IPS-18c (cell line): ENCODE results near the gene TMEM184B.
A peak's percentile ranks its signal among the peaks of the same experiment; 100 is the strongest.
"Not testable (repeated sequence)": the region's sequence is repeated elsewhere in the genome, so short reads cannot be mapped to it uniquely, and the experiment has no call there.

Source experiments
- H3K4me3 ChIP-seq: 2 replicates; pipeline ENCODE4 v1.7.0; 2013; ENCODE audit warnings: low read depth, mild to moderate bottlenecking, low read length, moderate library complexity; ENCODE audit not compliant: insufficient read depth
- H3K9me3 ChIP-seq: one replicate; pipeline ENCODE4 v1.6.1; 2013; ENCODE audit warnings: mild to moderate bottlenecking, low read length, moderate library complexity; ENCODE audit not compliant: control insufficient read depth, insufficient read depth

TMEM184B gene

DNA sequence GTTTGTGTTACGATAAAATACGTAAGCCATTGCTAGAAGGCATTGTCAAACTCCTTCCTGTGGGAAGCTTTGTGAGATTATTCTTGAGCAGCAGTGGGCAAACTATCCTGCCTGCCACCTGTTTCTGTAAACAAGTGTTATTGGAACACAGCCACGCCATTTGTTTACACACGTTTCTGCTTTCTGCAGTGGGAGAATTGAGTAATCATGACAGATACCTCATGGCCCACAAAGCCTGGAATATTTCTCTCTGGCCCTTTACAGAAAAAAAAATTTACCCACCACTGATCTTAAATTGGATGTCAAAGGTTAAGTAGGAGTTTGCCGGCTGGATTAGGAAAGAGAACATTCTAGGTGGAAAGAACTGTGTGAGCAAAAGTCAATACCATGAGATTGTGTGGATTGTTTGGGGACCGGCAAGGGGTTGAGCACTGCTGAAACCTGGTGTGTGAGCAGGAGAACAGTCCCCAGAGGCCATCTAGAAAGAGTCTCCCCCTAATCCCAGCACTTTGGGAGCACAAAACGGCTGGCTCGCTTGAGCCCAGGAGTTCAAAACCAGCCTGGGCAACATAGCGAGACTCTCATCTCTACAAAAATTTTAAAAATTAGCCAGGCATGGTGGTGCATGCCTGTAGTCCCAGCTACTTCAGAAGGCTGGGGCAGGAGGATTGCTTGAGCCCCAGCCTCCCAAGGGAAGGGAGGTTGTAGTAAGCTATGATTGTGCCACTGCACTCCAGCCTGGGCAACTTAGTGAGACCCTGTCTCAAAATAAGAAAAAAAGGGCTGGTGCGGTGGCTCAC is 85.2 kb downstream of the TMEM184B start:
- no peak overlapping the region for H3K4me3 ChIP-seq
- H3K9me3 ChIP-seq, result no peaks in the 10 kb centered on the region

DNA sequence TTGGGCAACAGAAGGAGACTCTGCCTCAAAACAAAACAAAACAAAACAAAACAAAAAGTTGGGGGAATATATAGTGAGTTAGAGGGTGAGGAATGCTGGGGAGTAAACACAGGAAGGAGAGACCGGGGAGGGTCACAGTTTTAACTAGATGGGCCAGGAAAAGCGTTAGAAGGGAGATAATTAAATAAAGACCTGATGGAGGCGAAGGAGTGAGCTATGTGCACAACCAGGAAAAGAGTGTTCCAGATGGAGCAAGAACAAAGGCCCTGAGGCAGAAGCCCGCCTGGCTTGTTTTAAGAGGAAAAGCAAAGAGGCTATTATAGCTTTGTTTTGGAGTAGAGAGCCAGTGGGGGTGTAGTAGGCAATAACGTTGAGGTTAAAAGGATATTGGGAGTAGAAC is 86.4 kb downstream of the TMEM184B start:
- H3K9me3 ChIP-seq, result no peaks in the 10 kb centered on the region

DNA sequence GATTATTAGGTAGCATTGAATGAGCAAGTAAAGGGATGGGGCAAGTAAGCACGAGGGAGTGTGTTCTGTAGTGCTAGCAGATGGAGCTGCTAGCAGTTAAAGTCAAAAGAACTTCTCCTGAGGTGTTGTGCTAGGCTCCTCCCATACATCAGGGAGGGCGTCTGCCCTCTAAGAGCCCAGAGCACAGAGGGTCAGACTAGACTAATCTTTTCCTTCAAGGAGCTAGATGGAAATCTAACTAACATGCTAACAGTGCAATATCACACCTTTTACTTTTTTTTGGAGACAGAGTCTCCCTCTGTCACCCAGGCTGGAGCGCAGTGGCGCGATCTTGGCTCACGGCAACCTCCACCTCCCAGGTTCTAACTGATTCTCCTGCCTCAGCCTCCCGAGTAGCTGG is 88.0 kb downstream of the TMEM184B start:
- no peak overlapping the region for H3K4me3 ChIP-seq
- no peaks in the 10 kb centered on the region for H3K9me3 ChIP-seq

More for the DNA sequence above, 86.4 kb downstream of the TMEM184B start:
- H3K4me3 ChIP-seq, result no peak overlapping the region

DNA sequence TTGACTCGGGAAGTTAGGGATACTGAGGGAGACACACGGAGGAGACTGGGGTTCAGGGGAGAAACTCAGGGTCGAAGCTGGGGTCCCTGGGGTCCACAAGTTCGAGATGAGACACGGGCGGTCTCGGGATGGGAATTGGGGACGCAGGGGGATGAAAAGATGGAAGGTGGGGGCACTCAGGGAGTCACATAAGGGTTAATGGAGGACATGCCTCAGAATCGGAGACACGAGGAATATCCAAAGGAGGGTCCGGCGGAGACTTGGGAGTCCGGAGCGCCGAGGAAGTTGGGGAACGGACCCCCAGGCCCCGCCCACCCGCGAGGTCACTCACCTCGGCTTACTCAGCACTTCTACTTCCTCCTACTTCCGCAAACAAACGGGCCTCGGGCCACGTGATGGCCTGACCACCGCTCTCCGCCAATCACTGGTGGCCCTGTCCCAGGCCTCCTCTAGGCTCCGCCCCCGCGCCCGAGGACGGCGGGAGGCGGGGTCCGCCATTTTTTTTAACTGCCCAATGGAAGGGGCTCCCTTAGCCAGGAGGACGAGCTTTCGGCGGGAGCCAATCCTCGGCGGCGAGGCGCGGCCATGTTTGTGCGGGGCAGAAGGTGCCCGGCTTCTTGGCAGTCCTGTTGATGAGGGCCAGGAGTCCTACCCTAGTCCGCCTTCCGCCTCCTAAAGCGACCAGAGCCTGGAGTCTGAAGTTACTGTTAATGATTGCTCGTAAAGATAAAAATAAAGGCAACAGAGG is 91.2 kb downstream of the TMEM184B start, which contains the start of gene PLA2G6:
PLA2G6 (minus strand) TSS at position 378 of the 748 bp plus-strand sequence. CDS start 12,404 bp downstream, outside the sequence.
- peak within 1 kb of the TSS; percentile 81 for H3K4me3 ChIP-seq
- no peaks in the 10 kb centered on the region for H3K9me3 ChIP-seq

DNA sequence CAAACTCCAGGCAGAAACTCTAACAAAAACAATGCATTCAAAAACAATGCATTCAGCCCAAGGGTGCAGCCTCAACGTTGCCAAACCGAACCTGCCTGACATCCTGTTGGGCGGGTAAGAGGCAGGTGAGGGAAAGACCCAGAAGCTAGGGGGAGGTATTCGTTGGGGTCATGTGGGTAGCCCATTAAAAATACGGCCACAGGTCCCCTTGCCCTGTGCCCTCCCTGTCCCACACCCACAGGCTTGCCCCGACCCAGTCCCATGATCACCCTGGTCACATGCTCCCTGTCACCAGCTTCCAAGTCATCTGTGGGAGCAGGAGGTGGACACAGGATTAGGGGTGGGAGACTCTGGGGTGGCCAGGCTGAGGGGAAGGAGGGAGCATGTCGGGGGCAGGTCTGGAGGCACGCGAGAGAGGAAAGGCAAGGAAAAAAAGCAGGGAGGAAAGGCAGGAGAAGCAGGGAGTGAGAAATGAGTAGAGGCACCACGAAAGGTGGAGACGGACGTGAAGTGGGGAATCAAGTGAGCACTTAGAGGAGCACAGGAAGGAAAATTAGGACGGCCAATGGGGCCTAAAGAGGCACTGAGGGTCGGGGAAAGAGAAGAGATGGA is 91.9 kb downstream of the TMEM184B start:
- Histone ChIP-seq H3K4me3 (peak overlapping the region; percentile 81), H3K9me3 (no peaks in the 10 kb centered on the region)

DNA sequence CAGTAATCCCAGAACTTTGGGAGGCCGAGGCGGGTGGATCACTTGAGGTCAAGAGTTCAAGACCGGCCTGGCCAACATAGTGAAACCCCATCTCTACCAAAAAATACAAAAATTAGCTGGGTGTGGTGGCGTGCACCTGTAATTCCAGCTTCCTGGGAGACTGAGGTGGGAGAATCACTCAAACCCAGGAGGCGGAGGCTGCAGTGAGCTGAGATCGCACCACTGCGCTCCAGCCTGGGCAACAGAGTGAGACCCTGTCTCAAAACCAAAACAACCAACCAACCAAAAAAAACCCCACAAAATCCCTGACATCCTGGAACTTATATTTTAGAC is 94.2 kb downstream of the TMEM184B start:
- not testable (repeated sequence) for H3K4me3 ChIP-seq, H3K9me3 ChIP-seq

DNA sequence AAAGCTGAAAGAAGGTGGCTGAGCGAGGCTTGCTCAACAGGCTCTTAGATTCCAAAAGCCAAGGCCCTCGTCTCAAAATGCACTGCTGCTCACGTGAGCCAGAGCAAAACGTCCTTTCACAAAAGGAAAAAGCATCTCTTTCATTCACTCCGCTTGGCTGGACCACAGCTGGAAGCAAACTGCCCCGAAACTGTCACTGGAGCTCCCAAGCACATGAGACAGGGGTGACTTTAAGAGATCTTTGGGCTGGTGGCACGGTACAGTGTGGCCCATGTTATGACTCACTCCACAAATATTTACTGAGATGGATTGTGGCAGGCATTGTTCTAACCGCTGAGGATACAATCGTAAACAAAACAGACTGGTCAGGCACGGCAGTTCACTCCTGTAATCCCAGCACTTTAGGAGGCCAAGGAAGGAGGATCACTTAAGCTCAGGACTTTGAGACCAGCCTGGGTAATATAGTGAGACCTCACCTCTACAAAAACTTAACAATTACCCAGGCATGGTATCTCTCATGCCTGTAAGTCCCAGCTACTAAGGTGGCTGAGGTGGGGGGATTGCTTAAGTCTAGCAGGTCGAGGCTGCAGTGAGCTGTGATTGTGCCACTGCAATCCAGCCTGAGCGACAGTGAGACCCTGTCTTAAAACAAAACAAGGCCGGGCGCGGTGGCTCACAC is 94.7 kb downstream of the TMEM184B start:
- H3K4me3 ChIP-seq, result no peak overlapping the region
- no peaks in the 10 kb centered on the region for H3K9me3 ChIP-seq

DNA sequence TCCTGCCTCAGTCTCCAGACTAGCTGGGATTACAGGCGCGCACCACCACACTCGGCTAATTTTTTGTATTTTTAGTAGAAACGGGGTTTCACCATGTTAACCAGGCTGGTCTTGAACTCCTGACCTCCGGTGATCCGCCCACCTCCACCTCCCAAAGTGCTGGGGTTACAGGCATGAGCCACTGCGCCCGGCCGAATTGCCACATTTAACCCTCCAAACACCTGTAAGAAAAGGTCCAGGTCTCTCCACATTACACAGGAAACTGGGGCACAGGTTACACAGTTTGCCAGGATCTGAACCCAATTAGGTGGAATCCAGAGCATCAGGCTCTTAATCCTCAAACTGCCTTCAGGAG is 95.3 kb downstream of the TMEM184B start:
- not testable (repeated sequence) for H3K4me3 ChIP-seq, H3K9me3 ChIP-seq

DNA sequence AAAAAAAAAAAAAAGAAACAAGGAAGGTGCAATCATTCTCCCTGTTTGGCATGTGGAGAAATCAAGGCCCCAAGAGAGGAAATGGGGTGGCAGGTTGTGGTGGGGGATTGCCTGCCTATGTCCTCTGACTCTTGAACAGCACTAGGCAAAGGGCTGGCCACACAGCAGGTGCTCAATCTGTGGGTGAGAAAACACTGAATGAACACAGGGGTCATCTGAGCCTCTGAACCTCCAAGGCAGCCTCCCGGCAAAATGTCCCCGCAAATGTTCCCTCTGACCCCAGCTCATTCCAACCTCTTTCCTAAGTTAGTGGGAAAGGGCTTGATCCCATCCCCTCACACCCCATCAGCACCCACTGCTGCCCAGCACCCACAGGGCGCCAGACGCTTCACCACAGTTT is 95.8 kb downstream of the TMEM184B start:
- Histone ChIP-seq H3K9me3 (no peaks in the 10 kb centered on the region), H3K4me3 (no peak overlapping the region)

DNA sequence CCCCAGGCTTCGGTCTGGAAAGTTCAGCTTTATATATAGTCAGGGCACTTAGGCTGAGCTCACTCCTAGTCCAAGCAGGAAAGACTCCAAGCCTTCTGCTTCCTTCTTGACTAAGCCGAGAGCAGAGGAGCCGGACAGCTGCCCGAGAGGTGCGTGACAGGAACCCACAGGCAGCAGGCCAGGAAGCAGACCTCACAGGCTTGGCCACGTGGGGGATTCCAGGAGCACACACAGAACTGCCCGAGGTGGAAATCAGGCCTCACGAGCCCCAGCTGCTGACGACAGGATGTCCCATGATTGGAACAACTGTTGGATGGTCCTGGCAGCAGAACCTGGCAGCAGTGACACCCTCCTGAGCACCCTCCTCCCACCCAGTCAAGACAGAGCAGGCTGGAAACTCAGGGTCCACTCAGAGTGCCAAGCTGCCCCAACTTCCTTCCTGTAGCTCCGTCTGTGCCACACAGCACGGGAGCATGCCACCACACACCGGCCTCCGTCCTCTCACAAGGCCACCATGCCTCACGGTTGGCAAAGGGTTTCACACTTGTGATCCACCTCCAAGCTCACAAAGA is 96.6 kb downstream of the TMEM184B start:
- no peak overlapping the region for H3K4me3 ChIP-seq

DNA sequence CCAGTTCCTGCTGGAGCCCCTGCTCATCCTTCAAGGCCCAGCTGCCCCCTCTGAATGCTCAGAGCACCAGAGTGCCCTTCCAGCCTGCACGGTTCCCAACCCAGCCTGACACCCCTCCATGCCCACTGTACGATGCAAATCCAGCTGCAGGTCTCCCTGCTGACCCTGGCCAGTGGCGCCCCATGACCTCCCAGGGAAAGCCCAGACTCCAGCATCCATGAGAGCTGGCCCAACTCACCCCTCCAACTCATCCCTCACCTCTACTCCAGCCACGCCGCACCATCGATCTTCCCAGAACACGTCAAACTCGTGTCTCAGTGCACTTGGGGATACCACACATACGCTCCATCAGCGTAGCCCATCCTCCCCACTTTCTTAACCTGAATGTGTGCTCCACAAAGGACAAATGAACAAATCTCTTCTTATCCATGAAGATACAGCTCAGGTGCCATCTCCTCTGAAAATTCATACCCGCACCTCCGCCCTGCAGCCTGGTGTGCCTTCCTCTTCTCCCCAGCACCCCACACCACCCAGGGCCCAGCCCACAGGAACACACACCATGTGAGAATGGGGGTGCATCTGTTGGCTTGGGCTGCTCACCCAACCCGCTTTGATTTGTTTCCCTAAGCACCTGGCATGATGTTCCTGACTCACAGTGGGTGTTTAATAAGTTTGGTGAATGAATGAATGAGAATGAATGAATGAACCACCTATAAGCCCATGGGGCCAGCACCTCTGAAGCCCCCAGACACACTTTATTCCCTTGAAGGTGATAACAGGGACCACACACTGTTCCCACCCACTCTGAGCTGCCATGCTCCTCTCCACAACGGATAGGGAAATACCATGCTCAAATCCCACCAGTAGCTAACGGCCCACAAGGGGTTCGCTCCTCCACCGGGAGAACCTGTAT is 97.3 kb downstream of the TMEM184B start:
- Histone ChIP-seq H3K4me3 (no peak overlapping the region), H3K9me3 (no peaks in the 10 kb centered on the region)

More for the DNA sequence above, 96.6 kb downstream of the TMEM184B start:
- no peaks in the 10 kb centered on the region for H3K9me3 ChIP-seq

DNA sequence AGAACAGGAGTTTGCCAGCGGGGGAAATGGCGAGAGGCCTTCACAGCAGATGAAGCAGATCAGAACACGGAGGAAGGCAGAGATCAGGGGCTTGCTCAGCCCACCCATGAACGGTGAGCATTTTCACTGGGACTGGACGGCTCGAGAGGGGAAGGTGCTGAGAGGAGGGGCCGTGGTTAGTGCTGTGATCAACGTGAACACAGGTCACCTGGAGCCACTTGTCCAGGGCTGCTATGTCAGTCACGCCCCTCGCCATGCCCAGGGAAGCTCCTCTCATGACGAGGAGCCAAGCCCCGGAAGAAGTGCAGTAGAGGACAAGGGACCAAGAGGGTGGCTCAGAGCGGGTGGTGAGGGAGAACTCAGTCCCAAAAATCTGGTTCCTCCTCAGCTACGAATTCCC is 98.2 kb downstream of the TMEM184B start:
- H3K4me3 ChIP-seq, result no peak overlapping the region

DNA sequence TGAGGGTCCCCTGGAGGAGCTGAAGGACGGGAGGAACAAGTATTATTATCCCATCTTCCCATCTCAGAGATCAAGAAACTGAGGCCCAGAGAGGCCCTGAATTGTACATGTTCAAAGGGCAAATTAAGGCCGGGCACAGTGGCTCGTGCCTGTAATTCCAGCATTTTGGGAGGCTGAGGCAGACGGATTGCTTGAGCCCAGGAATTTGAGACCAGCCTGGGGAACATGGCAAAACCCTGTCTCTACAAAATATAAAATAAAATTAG is 99.2 kb downstream of the TMEM184B start:
- Histone ChIP-seq H3K9me3 (no peaks in the 10 kb centered on the region), H3K4me3 (no peak overlapping the region)

More for the DNA sequence above, 98.2 kb downstream of the TMEM184B start:
- no peaks in the 10 kb centered on the region for H3K9me3 ChIP-seq

DNA sequence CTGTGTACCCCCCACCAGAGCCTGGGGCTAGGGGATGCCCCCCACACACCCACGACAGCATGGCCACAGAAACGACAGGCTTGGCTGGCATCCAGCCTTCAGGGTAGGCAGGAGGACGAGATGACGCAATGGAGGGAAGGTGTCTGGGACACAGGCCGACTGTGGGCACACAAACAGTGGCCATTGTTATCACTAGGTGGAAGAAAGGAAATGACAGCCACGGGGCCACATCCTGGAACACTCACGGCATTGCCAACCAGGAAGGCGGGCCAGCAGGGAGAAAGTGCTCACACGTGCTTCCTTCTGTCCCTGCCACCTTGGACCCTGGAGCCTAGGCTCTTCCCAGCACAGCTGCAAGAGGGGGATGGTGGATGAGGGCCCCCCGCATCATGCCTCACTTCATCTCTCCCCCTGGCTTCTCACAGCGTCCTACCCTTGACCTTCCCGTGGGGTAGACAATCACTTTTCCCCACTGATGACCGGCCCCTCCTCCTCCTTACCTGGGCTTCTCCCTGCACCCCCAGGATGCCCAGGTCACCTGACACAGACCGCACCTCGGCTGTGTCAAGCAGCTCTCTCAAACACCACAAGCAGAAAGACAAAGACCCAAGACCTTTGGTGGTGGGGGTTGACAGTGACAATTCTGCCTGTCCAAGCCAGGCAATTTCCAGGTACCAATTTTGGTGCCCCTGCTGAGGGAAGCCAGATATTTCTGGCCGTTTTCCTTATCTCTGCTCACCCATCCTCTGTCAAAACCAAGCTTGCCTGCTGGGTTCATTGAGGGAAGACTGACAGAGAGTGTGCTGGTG is 99.8 kb downstream of the TMEM184B start:
- Histone ChIP-seq H3K9me3 (no peaks in the 10 kb centered on the region), H3K4me3 (no peak overlapping the region)

DNA sequence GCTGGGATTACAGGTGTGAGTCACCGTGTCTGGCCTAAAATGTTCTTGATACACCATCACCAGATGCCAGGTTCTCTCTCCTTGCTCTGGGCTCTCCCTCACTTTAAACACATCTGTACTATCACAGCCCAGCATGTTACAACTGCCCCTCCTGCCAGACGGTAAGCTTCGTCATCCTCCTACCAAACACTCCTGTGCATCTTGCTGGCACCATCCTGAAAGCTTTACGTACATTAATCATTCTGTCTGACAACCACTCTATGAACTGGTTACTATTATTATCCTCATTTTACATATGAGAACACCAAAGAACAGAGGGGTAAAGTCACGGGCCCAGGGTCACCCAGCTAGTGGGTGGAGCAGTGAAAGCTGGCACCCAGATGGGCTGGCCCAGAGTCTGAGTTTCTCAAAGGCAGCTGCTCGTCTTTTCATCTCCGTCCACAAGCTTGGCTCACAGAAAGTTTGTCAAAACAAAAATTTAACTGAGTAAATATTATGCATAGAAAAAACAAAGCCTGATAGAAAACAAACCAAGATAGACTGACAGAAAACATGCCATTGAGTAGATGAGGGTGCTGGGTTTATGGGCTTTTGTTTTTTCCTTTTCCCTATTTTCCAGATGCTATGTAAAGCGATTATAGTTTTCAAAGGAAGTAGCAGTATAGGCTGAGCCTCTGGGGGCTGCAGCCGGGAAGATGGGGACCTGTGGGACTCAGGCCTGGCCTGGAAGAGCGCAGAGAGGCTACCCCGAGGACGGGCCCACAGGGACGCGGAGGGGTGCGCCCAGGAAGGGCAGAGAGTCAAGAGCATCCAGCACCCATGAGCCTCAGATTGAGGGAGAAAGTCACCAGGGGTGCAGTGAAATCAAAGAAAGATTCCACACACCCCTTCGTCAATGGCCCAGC is 100.6 kb downstream of the TMEM184B start:
- Histone ChIP-seq H3K4me3 (no peak overlapping the region), H3K9me3 (no peaks in the 10 kb centered on the region)
